Renal cortex interstitium (tissue), 15 donors: Measurements from ENCODE around the gene PTGR3. TPM values are rescaled to one million over a fixed set of nuclear protein-coding genes. Genes with fewer than 3 reads are reported as not detected.

Source experiments
- DNase-seq, 11 donors: peaks; one replicate each; pipeline ENCODE4 v3.0.0-alpha.2; 2013; ENCODE audit warnings: low read depth in 9 of 11, low spot score in 4 of 11; ENCODE audit errors: extremely low read depth in 1 of 11
- long read RNA-seq, 16 experiments: transcript quantifications; one replicate each; lab custom pipeline, GENCODE V29; 2026
- polyA plus RNA-seq, 3 donors: library from polyadenylated mRNA; unstranded; fragments of 120-200 nt; gene quantifications; one replicate each; pipeline ENCODE4 v1.2.1, GENCODE V29; 2013; ENCODE audit not compliant: insufficient read length in 3 of 3

The PTGR3 gene, protein sequence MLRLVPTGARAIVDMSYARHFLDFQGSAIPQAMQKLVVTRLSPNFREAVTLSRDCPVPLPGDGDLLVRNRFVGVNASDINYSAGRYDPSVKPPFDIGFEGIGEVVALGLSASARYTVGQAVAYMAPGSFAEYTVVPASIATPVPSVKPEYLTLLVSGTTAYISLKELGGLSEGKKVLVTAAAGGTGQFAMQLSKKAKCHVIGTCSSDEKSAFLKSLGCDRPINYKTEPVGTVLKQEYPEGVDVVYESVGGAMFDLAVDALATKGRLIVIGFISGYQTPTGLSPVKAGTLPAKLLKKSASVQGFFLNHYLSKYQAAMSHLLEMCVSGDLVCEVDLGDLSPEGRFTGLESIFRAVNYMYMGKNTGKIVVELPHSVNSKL
- 10 to 100 TPM; 42.3 to 45.7 (median 43.1) TPM for polyA plus RNA-seq
- long read RNA-seq, donor 1, full-length matches to known transcripts: 7 of 7 reads
- long read RNA-seq, donor 1, partial matches to known transcripts: 0 of 7 reads
- long read RNA-seq, donor 1, other reads (novel, unspliced or antisense): 0 of 7 reads
- long read RNA-seq, donor 2, full-length matches to known transcripts: 7 of 7 reads
- long read RNA-seq, donor 2, partial matches to known transcripts: 0 of 7 reads
- long read RNA-seq, donor 2, other reads (novel, unspliced or antisense): 0 of 7 reads
- long read RNA-seq, donor 3, full-length matches to known transcripts: 16 of 16 reads
- long read RNA-seq, donor 3, partial matches to known transcripts: 0 of 16 reads
- long read RNA-seq, donor 3, other reads (novel, unspliced or antisense): 0 of 16 reads
- long read RNA-seq, donor 4, full-length matches to known transcripts: 7 of 7 reads
- long read RNA-seq, donor 4, partial matches to known transcripts: 0 of 7 reads
- long read RNA-seq, donor 4, other reads (novel, unspliced or antisense): 0 of 7 reads
- long read RNA-seq, donor 5: 0 reads
- long read RNA-seq, donor 6, full-length matches to known transcripts: 13 of 13 reads
- long read RNA-seq, donor 6, partial matches to known transcripts: 0 of 13 reads
- long read RNA-seq, donor 6, other reads (novel, unspliced or antisense): 0 of 13 reads
- long read RNA-seq, donor 7, full-length matches to known transcripts: 10 of 16 reads
- long read RNA-seq, donor 7, partial matches to known transcripts: 6 of 16 reads
- long read RNA-seq, donor 7, other reads (novel, unspliced or antisense): 0 of 16 reads
- long read RNA-seq, donor 8: 0 reads
- long read RNA-seq, donor 9, full-length matches to known transcripts: 9 of 9 reads
- long read RNA-seq, donor 9, partial matches to known transcripts: 0 of 9 reads
- long read RNA-seq, donor 9, other reads (novel, unspliced or antisense): 0 of 9 reads
- long read RNA-seq, donor 10, full-length matches to known transcripts: 12 of 12 reads
- long read RNA-seq, donor 10, partial matches to known transcripts: 0 of 12 reads
- long read RNA-seq, donor 10, other reads (novel, unspliced or antisense): 0 of 12 reads
- long read RNA-seq, donor 11, full-length matches to known transcripts: 8 of 8 reads
- long read RNA-seq, donor 11, partial matches to known transcripts: 0 of 8 reads
- long read RNA-seq, donor 11, other reads (novel, unspliced or antisense): 0 of 8 reads
- long read RNA-seq, donor 12, full-length matches to known transcripts: 4 of 4 reads
- long read RNA-seq, donor 12, partial matches to known transcripts: 0 of 4 reads
- long read RNA-seq, donor 12, other reads (novel, unspliced or antisense): 0 of 4 reads
- long read RNA-seq, donor 13: 0 reads
- long read RNA-seq, donor 14, full-length matches to known transcripts: 8 of 8 reads
- long read RNA-seq, donor 14, partial matches to known transcripts: 0 of 8 reads
- long read RNA-seq, donor 14, other reads (novel, unspliced or antisense): 0 of 8 reads
- long read RNA-seq, donor 15, full-length matches to known transcripts: 5 of 5 reads
- long read RNA-seq, donor 15, partial matches to known transcripts: 0 of 5 reads
- long read RNA-seq, donor 15, other reads (novel, unspliced or antisense): 0 of 5 reads
- long read RNA-seq, donor 16, full-length matches to known transcripts: 19 of 19 reads
- long read RNA-seq, donor 16, partial matches to known transcripts: 0 of 19 reads
- long read RNA-seq, donor 16, other reads (novel, unspliced or antisense): 0 of 19 reads

DNA sequence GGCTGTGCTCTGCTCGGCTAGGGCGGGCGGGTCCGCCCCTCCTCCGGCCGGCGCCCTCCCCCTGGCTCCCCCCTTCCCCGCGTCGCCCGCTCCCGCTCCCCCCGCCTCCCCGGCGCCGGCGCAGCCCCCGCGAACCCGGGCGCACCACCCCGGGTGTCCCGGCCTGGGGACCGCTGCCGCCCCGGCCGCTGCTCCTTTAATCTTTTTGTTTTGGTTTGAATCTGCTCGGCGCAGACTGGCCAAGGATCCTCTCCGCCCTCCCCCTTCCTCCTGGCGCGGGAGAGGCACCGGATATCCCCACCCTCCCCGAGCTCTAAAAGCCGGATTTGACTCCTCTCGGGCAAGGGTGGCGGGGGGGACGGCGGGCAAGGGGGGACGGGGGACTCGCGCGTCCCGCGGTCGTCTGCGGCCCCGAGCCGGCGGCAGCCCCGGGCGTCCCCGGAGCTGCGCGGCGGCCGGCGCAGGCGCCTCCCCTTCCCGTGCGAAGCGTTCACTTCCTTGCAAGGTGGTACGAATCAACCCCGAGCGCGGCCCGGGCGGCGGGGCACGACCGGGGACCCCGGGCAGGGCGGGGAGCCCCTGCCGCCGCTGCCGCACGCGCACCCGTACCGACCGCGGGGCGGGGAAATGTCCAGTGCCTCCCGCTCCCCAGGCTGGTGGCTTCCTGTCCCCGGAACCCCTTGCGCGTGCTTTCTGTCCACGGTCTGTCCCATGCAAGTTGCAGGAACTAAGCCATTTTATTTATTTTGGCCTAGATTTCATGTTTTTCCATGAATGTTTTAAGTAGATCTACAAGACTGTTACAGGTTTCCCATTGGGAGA, at the start of gene PTGR3:
PTGR3 (minus strand) TSS at position 11 of the 822 bp plus-strand sequence. CDS start 81 bp downstream, outside the sequence.
- DNase-seq: peak in 6 of 11 donors; percentile 64 to 85 (median 80)

DNA sequence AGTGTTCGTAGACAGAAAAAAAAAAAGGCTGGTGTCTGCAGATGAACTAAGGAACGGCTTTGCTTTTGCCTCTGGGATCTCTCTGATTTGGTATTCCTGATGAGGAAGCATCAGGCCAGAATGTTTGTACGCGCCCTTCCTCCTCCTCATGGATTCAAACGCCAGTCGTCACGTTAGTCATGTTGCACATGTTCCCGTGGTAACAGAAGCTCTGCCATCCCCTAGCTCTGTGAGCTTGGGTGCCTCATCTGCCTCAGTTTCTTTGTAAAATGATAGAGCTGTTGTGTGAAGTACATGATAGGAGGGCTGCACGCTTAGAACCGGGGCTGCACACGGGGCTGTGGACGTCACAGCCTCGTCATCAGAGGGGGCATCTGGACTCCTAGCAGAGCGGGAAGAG, 48.7 kb upstream of the PTGR3 start:
- no peak for DNase-seq

DNA sequence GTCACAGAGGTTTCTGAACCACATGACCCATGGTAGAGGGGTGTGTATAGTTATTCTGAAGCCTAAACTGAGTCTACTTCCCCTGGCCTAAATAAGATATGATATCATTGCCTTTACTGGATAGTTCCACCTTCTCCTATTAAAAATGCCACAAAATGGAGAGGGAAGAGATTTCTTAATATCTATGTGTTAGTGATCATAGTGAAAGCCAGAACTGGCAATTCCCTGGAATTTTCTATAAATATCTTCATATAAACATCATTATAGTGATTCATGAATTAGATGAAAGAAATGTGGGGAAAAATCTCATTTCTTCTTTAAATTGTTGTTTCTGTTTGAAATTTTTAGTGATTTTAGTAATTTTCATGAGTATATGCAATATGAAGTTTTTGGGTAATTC, 47.4 kb upstream of the PTGR3 start:
- no peak for DNase-seq

DNA sequence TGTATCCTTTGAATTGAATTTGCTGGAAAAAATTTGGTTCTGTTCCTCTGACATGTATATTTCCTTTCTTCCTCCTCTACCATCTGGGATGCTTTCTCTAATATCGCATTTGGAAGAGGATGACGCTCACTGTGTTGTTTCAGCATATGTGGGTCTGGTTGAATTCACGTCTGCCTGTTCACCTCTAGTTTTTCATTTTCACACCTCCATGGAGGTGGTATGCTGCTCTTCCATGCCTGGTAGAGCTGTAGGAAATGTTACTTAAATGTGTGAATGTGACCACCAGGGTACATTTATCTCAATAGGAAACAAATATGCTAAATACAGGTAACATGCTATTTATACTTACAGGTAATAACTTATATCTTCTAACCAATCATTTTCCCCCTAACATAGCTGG, 46.2 kb upstream of the PTGR3 start:
- no peak for DNase-seq

DNA sequence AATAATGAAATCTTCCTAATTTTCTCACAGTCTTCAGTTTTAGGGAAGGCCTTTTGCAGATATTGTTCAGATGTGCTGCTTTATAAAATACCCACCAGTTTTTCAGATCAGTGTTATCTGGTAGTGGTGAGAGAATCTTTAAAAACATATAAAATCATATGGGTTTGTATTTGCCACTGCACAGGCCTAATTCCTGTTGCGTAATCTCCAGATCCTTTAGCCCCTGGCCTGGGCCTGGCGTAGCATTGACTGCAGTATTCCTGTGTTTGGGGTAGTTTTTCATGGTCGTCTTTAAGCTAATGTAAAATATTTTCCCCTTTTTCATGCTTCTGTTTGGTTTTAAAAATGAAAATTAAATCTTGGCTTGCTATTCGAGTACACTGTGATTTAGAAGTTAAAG, 44.8 kb upstream of the PTGR3 start:
- DNase-seq: no peak

DNA sequence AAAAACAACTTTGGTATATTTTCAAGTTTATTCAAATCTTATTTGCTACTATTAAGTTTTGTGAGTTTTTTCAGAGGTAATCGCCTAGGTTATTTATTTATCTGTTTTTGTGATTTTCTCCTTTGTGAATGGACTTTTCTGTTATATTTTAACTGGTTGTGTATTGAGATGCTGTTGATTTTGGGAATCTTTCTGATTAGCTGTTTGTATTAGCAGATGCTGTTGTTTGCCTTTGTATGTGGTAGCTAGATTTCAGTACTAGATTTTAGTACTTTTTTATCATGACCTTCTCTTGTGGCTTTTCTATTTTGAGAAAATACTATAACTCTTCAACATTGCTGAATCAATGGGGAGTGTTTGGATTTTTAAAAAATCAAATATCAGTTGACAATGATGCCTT, 44.1 kb upstream of the PTGR3 start:
- DNase-seq: no peak

DNA sequence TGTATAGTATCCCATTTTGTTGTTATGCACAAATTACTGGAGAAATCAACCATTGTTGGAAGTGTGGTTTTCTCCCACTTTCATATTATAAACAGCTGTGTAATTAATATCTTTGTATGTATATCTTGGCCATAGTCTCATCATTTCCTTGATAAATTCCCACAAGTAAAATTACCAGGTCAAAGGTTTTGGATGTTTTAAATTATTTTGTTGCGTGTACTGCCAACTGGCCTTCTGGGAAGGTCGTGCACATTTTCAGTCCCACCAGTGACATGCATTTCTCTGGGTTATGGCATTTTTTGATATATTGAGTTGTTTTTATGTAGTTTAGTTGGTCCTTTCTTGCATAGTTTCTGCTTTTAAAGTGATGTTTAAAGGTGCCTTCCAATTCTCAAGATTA, 43.2 kb upstream of the PTGR3 start:
- DNase-seq: no peak

DNA sequence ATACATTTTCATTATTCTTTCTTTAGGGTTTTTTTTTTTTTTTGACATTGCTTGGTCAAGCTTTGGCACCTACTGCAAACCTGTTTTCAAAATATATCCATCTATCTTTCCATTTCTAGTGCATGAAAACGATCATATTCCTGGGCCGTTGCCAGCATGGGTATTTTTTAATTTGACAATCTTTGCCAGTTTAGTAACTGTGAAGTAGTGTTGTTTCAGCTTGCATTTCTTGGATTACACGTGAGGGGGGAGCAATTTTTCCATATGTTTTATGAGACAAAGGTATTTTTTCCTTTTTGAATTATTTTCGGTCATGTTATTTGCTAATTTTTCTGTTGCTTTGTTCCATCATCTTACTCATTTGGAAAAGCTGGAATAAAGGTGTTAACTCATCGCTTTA, 42.5 kb upstream of the PTGR3 start:
- no peak for DNase-seq

DNA sequence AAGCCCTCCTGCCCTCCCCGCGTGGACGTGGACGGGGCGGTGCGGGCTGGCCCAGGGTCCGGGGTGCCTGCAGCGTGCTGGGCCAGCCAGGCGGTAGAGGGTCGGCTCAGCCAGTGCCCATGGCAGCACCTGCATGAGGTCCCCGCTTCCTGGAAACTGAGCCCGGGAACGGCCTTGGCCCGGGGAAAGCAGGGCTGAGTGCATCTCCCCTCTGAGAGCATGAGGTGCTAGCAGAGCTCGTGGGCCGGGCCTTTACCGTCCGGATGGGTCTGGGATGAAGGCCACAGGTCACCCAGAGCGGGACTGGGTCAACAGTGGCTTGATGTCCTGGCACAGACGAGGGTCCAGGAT, 41.5 kb upstream of the PTGR3 start:
- no peak for DNase-seq

DNA sequence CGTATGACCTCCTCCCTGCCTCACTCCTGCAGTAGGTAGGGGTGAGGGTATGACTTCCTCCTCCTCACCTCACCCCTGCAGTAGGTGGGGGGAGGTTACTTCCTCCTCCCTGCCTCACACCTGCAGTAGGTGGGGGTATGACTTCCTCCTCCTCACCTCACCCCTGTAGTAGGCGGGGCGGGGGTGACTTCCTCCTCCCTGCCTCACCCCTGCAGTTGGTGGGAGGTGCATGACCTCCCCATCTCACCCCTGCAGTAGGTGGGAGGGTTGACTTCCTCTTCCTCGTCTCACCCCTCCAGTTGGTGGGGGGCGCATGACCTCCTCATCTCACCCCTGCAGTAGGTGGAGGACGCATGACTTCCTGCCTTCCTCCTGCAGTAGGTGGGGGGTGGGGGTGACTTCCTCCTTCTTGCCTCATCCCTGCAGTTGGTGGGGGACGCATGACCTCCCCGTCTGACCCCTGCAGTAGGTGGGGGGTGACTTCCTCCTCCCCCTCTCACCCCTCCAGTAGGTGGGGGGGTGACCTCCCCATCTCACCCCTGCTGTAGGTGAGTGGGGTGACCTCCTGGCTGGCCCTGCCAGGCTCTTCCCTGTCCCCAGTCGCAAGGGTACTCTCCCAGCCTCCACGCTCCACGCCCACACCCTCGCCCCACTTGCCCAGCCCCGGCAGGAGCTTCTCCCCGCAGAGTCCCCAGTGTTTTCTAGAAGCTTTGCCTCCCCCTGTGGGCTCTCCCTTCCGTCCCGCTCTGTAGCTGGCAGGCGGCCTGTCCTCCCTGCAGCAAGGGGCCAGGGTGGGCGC, 40.9 kb upstream of the PTGR3 start:
- no peak for DNase-seq

DNA sequence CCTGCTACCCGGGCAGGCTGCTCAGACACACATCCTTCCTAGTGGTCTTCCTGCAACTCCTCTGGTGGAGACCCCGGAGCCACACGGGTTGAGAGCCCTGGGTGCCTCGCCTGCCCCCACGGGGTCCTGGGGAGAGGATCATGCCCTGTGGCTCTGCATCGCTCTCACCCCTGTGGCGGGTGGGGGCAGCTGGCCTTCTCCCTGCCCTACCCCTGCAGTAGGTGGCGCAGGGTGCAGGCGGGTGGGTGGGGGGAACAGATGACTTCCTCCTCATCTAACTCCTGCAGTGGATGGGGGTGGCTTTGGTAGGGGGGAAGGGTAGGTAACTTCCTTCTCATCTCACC, 40.2 kb upstream of the PTGR3 start:
- DNase-seq: no peak

DNA sequence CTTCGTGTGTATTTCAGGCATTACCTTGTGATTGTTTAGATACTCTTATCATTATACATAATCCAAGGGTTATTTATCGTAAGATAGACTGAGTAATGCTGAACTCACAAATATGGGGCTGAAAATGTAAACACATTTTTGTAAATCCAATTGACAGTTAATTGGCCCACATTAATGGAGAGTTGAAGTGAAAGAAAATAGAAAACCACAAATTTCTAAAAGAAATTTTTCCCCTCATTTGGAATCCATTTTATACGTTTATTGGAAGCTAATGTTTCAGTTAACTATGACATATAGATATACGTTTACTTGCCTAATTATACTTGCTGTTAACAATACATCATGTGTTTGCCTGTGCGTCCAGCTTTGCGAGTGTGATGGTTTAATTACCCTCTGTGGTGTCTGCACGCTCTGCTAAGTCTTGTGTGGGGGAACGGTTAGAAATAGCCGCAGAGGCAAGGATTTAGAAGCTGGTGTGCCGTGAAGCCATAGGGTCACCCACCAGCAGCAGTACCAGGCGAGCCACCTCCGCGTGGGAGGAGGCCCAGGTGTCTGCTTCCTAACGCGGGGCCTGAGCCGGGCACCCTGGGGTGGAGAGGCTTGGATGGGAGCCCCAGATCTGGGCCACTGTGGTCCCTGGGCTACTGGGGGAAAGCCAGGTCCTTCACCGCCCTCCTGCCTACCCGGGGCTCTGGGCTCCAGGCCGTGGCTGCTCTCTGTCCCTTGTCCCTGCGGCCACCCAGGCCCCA, 39.7 kb upstream of the PTGR3 start:
- DNase-seq: no peak

DNA sequence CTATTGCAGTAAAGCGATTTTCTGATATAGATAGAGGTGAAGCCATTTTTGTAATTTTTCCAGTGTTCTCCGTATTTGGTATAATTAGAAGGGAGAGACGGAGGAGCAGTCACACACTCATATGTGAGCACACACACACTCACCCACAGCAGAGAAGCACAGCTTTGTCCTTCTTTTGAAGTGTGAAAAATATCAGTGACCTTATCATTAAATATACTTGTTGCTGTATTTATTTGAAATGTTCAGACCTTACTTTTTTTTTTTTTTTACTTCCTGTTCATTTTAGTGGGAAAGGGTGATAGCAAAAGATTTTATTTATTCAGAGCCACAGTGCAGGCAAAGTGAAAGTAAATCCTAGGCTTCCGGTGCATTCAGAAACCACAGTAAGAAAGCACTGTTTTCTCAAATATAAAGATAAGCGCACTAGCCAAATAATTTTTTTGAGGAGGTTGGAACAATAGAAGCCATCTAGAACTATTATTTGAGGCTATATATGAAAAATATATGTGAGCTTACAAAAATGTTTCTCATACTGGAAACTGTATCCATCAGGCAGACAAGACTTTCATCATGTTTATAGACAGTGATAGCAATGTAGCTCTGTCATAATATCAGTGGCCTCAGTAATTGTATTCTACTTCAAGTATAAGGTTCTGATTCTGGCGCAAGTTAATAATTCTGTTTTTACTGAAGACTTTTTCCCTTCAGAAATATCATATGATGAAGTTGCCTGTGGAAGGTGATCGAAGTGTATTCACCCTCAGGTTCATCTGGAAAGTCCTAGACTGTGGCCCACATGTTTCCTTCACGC, 38.9 kb upstream of the PTGR3 start:
- no peak for DNase-seq

DNA sequence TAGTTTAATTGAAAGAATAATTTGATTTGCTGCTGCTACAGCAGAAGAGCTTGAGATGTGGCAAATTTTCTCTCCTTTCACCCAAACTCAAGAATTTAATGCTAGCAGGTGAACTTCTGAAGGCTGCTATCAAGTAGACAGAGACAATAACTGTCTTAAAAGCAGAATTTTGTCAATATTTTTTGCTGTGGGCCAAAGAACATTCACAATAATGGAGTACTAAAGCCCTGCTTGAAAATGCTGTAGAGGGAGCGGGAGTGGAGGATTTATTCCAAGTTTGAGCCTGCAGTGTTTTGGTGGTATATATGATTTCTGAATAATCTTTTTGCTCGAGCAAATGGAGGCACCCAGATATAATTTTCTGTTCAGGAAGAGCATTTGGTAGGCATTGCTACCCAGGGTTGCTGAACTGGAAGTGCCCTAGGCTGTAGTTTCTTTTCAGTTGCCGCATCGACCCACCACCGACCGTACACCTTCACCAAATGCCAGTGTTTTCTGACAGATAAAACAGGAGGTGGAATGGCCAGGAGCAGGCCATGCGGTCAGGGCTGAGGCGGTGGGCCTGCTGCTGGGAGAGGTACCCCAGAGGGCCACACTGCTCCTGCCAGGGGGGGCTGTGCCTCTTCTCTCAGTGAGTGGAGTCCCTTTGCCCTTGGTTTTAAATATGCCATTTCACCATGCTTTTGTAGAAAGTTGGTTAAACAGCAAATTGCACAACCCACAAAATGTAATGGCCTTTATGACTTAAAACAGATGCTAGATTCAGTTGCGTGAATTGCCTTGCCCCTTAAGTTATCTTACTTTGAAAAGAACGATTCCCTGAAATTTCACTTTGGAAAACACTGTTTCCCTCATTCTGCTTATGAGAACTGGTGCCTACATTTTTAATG, 38.0 kb upstream of the PTGR3 start:
- no peak for DNase-seq
